Measurements from ENCODE around the gene SPOCK1.

GRCh38 chr5:137144656-137145055 is 354.5 kb downstream of the SPOCK1 start:
- no peak for TF ChIP-seq CTCF (conservative IDR thresholded peaks at IDR 0.05; ENCODE audit: low read depth, low read length)
- TF ChIP-seq CEBPB (IDR thresholded peaks at IDR 0.05; ENCODE audit: low read depth, low read length): no peak
- TF ChIP-seq MAZ (IDR thresholded peaks at IDR 0.05; ENCODE audit: borderline replicate concordance, low read depth, low read length): no peak
- no peak for TF ChIP-seq USF2 (IDR thresholded peaks at IDR 0.05; ENCODE audit: low read depth, low read length)
- no peak for TF ChIP-seq RAD21 (IDR thresholded peaks at IDR 0.05; ENCODE audit: low read length)
- no peak for TF ChIP-seq POLR2A (IDR thresholded peaks at IDR 0.05; ENCODE audit: low read depth, low read length)
- no peak for TF ChIP-seq SMC3 (IDR thresholded peaks at IDR 0.05; ENCODE audit: low read depth, low read length)
- TF ChIP-seq BHLHE40 (IDR thresholded peaks at IDR 0.05; ENCODE audit: low read depth, low read length): no peak
- no peak for TF ChIP-seq RCOR1 (IDR thresholded peaks at IDR 0.05; ENCODE audit: insufficient replicate concordance, low read length)
- TF ChIP-seq, protein P1, sequence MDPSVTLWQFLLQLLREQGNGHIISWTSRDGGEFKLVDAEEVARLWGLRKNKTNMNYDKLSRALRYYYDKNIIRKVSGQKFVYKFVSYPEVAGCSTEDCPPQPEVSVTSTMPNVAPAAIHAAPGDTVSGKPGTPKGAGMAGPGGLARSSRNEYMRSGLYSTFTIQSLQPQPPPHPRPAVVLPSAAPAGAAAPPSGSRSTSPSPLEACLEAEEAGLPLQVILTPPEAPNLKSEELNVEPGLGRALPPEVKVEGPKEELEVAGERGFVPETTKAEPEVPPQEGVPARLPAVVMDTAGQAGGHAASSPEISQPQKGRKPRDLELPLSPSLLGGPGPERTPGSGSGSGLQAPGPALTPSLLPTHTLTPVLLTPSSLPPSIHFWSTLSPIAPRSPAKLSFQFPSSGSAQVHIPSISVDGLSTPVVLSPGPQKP (IDR thresholded peaks at IDR 0.05; ENCODE audit: borderline replicate concordance, low read depth, low read length): no peak

All from IMR-90 (cell line).